PC-3 (cell line): ENCODE results near the gene REEP1. TPM values are rescaled to one million over a fixed set of nuclear protein-coding genes. Genes with fewer than 3 reads are reported as not detected.
"Not testable (repeated sequence)": the region's sequence is repeated elsewhere in the genome, so short reads cannot be mapped to it uniquely, and the experiment has no call there.

Experiments
- ATAC-seq: fragments of 200-7000 bp; cut with Tn5 transposase; 2 replicates; pipeline ENCODE4 v1.9.1; 2020; ENCODE audit warnings: mild to moderate bottlenecking, moderate library complexity
- BruUV-seq: library from RNA; stranded (reverse); fragments of 400-500 nt; replicated peaks from 2 replicates; lab custom pipeline; 2021; lab: Mats Ljungman, UMichigan
- CTCF ChIA-PET: fragments of 300-600 bp; sonication (Branson Sonifier 250); formaldehyde crosslinking; loops from one replicate; lab custom pipeline; 2022; ENCODE audit warnings: antibody characterized with exemption; lab: Charles Lee
- POLR2A ChIA-PET: fragments of 300-600 bp; sonication (Branson Sonifier 250); formaldehyde crosslinking; loops from one replicate; lab custom pipeline; 2022; ENCODE audit warnings: antibody characterized with exemption; ENCODE audit not compliant: unreplicated experiment; lab: Charles Lee
- DNase-seq: peaks from one replicate; pipeline ENCODE4 v3.0.0-alpha.2; 2015
- H2AFZ ChIP-seq: fragments of 300-600 bp; sonication (generic); 2 replicates; pipeline ENCODE4 v1.6.0; 2016; ENCODE audit warnings: antibody characterized with exemption, low read length
- H3F3A ChIP-seq: fragments of 300-600 bp; sonication (generic); one replicate; pipeline ENCODE4 v1.6.0; 2017; ENCODE audit warnings: antibody characterized with exemption, low read length, control low read depth, mild to moderate bottlenecking; ENCODE audit not compliant: unreplicated experiment
- H3K27ac ChIP-seq: fragments of 300-600 bp; sonication (generic); 2 replicates; pipeline ENCODE4 v1.5.1; 2016; ENCODE audit warnings: mild to moderate bottlenecking, low read length
- H3K27me3 ChIP-seq: fragments of 300-600 bp; sonication (generic); 2 replicates; pipeline ENCODE4 v1.6.1; 2016; ENCODE audit warnings: low read length, mixed read lengths
- H3K36me3 ChIP-seq: fragments of 300-600 bp; sonication (generic); 2 replicates; pipeline ENCODE4 v1.6.1; 2016; ENCODE audit warnings: low read depth, mixed run types, low read length, mixed read lengths
- H3K4me1 ChIP-seq: fragments of 300-600 bp; sonication (generic); 2 replicates; pipeline ENCODE4 v1.5.1; 2016; ENCODE audit warnings: low read length; ENCODE audit not compliant: insufficient read depth
- H3K4me2 ChIP-seq: fragments of 300-600 bp; sonication (generic); 2 replicates; pipeline ENCODE4 v1.6.0; 2016; ENCODE audit warnings: low read length
- H3K4me3 ChIP-seq: fragments of 300-600 bp; sonication (generic); 2 replicates; pipeline ENCODE4 v1.5.1; 2016; ENCODE audit warnings: mild to moderate bottlenecking, low read length, mixed read lengths
- H3K79me2 ChIP-seq: fragments of 300-600 bp; sonication (generic); 2 replicates; pipeline ENCODE4 v1.6.1; 2017; ENCODE audit warnings: low read length, mixed read lengths
- H3K9ac ChIP-seq: fragments of 300-600 bp; sonication (generic); 2 replicates; pipeline ENCODE4 v1.6.0; 2016; ENCODE audit warnings: mild to moderate bottlenecking, low read length
- H3K9me2 ChIP-seq: fragments of 300-600 bp; sonication (generic); replicated peaks from 2 replicates; pipeline ENCODE4 v1.6.1; 2016; ENCODE audit warnings: mixed run types, low read length, mixed read lengths
- H3K9me3 ChIP-seq: fragments of 300-600 bp; sonication (generic); 2 replicates; pipeline ENCODE4 v1.6.1; 2016; ENCODE audit warnings: low read length, mixed read lengths
- H4K20me1 ChIP-seq: fragments of 300-600 bp; sonication (generic); 2 replicates; pipeline ENCODE4 v1.6.1; 2016; ENCODE audit warnings: low read length, mixed read lengths
- CTCF ChIP-seq: fragments of 300-600 bp; sonication (generic); conservative IDR thresholded peaks from 2 replicates; pipeline ENCODE4 v1.5.1; 2017; ENCODE audit warnings: antibody characterized with exemption, low read depth, mild to moderate bottlenecking, low read length
- EZH2 ChIP-seq: fragments of 300-600 bp; sonication (generic); IDR thresholded peaks from one replicate; pipeline ENCODE4 v1.6.1; 2017; ENCODE audit warnings: antibody characterized with exemption, mild to moderate bottlenecking, low read length; ENCODE audit not compliant: unreplicated experiment
- EZH2phosphoT487 ChIP-seq: fragments of 300-600 bp; sonication (generic); IDR thresholded peaks from 2 replicates; pipeline ENCODE4 v1.6.1; 2018; ENCODE audit warnings: mild to moderate bottlenecking, antibody characterized with exemption, low read length, borderline replicate concordance
- intact Hi-C: fragments of 100-400 bp; cut with micrococcal nuclease; formaldehyde crosslinking; loops from 2 replicates; pipeline ENCODE4 v1.9.0; 2023
- total RNA-seq: library from RNA; depleted of rRNA; stranded (reverse); fragments of >200 nt; gene quantifications from 2 replicates; pipeline ENCODE4 v1.2.3, GENCODE V29; 2014

Gene REEP1
- total RNA-seq, 1 experiment from 2014 or later = not detected

GRCh38 chr2:86249579-86250391 is 87.6 kb downstream of the REEP1 start:
- TF ChIP-seq EZH2phosphoT487 = no peak
- TF ChIP-seq EZH2 = no peak
- no peak for TF ChIP-seq CTCF
- ATAC-seq = no peak
- Histone ChIP-seq H3K9ac (no peak overlapping the region), H3K4me3 (no peak overlapping the region), H3K9me2 (no peaks in the 10 kb centered on the region), H3K4me1 (no peaks in the 10 kb centered on the region), H3F3A (no peaks in the 10 kb centered on the region), H3K36me3 (no peaks in the 10 kb centered on the region), H3K27me3 (peaks cover 29% of the 10 kb centered on the region), H3K27ac (no peak overlapping the region), H3K79me2 (no peaks in the 10 kb centered on the region), H3K4me2 (no peak overlapping the region), H4K20me1 (no peaks in the 10 kb centered on the region), H2AFZ (no peak overlapping the region), H3K9me3 (no peaks in the 10 kb centered on the region)
- BruUV-seq = no TSS peak
- POLR2A ChIA-PET = no interaction called here
- CTCF ChIA-PET = interaction anchor here (0.6 kb wide), 1 partner anchor 613 kb away, joined by 3 read pairs; no protein-coding TSS in a partner anchor
- intact Hi-C loops = no loop called here
- peak; percentile 57 for DNase-seq

DNA sequence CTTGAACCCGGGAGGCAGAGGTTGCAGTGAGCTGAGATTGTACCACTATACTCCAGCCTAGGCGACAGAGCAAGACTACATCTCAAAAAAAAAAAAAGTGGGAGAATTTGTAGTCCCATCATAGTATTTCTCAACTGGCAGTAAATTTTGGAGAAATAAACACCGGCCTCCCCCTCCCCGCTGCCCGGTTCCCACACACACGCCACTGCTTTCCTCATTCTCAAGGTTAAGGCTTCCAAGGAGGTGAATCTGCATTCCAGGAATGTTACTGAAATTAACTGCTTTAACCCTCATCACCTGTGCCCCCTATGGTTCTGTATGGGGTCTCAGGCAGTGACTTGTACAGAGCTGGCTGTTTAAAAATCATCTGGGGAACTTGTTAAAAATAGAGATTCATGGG is 88.2 kb downstream of the REEP1 start:
- CTCF ChIA-PET = interaction anchor here (0.6 kb wide), 1 partner anchor 612 kb away, joined by 3 read pairs; no protein-coding TSS in a partner anchor
- no peak overlapping the region for H3K4me2 ChIP-seq
- TF ChIP-seq CTCF (no peak), EZH2phosphoT487 (no peak), EZH2 (no peak)
- H3K9ac ChIP-seq = no peak overlapping the region
- H3K4me3 ChIP-seq = no peak overlapping the region
- H3K9me3 ChIP-seq = no peaks in the 10 kb centered on the region
- no peak for ATAC-seq
- no peaks in the 10 kb centered on the region for H3F3A ChIP-seq
- no peaks in the 10 kb centered on the region for H3K4me1 ChIP-seq
- no peak overlapping the region for H3K27ac ChIP-seq
- H3K9me2 ChIP-seq = no peaks in the 10 kb centered on the region
- H3K79me2 ChIP-seq = no peaks in the 10 kb centered on the region
- H3K27me3 ChIP-seq = peaks cover 23% of the 10 kb centered on the region
- no peaks in the 10 kb centered on the region for H3K36me3 ChIP-seq
- no peak overlapping the region for H2AFZ ChIP-seq
- no peak for DNase-seq
- intact Hi-C loops = no loop called here
- BruUV-seq = no TSS peak
- POLR2A ChIA-PET = no interaction called here
- H4K20me1 ChIP-seq = no peaks in the 10 kb centered on the region

- H3K79me2 ChIP-seq, H3K36me3 ChIP-seq, H3K9me2 ChIP-seq, H3K4me2 ChIP-seq, H3F3A ChIP-seq, intact Hi-C loops, POLR2A ChIA-PET, CTCF ChIA-PET, H3K9me3 ChIP-seq, H3K27ac ChIP-seq, DNase-seq, H3K4me1 ChIP-seq, H3K4me3 ChIP-seq, H4K20me1 ChIP-seq, H3K9ac ChIP-seq, ATAC-seq, H2AFZ ChIP-seq, BruUV-seq: not testable (repeated sequence)
- peaks cover 27% of the 10 kb centered on the region for H3K27me3 ChIP-seq
These were observed 92.2 kb downstream of the REEP1 start for GRCh38 chr2:86245222-86245621.

DNA sequence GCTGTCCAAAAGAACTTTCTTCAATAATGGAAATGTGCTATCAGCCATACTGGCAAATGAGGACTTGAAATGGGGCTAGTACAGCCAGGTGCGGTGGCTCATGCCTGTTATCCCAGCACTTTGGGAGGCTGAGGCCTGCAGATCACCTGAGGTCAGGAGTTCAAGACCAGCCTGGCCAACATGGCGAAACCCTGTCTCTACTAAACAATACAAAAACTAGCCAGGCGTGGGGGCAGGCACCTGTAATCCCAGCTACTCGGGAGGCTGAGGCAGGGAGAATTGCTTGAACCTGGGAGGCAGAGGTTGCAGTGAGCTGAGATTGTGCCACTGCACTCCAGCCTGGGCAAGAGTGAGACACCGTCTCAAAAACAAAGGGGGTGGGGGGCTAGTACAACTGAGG is 92.6 kb downstream of the REEP1 start:
- POLR2A ChIA-PET, H4K20me1 ChIP-seq, H2AFZ ChIP-seq, H3F3A ChIP-seq, DNase-seq, H3K4me1 ChIP-seq, ATAC-seq, H3K9me3 ChIP-seq, H3K4me2 ChIP-seq, CTCF ChIA-PET, BruUV-seq, H3K4me3 ChIP-seq, H3K9ac ChIP-seq, H3K9me2 ChIP-seq, H3K79me2 ChIP-seq, H3K36me3 ChIP-seq, intact Hi-C loops, H3K27ac ChIP-seq: not testable (repeated sequence)
- H3K27me3 ChIP-seq = peaks cover 31% of the 10 kb centered on the region
